Activated CD4-positive, alpha-beta memory T cell treated with anti-CD3 and anti-CD28 coated beads, Interleukin-2, amount 10 ng/mL, durations not matched to agents 7 days and 5 days (primary cell): ENCODE data around the gene PRRG3. TPM values are rescaled to one million over a fixed set of nuclear protein-coding genes. Genes with fewer than 3 reads are reported as not detected.

Source experiments
- CTCF ChIA-PET: fragments of 350-600 bp; sonication (Branson Sonifier 250); formaldehyde crosslinking; loops from one replicate; lab custom pipeline; 2021; ENCODE audit warnings: antibody characterized with exemption, inconsistent platforms; lab: Charles Lee
- POLR2A ChIA-PET: fragments of 350-600 bp; sonication (Branson Sonifier 250); formaldehyde crosslinking; loops from one replicate; lab custom pipeline; 2021; ENCODE audit warnings: antibody characterized with exemption; lab: Charles Lee
- DNase-seq: peaks from one replicate; pipeline ENCODE4 v3.0.0-alpha.2; 2020
- H3K27ac Mint-ChIP-seq: one replicate; pipeline ENCODE4 v1.8.0; 2021; ENCODE audit warnings: mild to moderate bottlenecking, mixed read lengths
- H3K27me3 Mint-ChIP-seq: one replicate; pipeline ENCODE4 v1.8.0; 2021; ENCODE audit warnings: mixed read lengths
- H3K36me3 Mint-ChIP-seq: one replicate; pipeline ENCODE4 v1.8.0; 2021; ENCODE audit warnings: low read depth, mixed read lengths
- H3K4me1 Mint-ChIP-seq: one replicate; pipeline ENCODE4 v1.8.0; 2021; ENCODE audit warnings: mixed read lengths
- H3K4me3 Mint-ChIP-seq: one replicate; pipeline ENCODE4 v1.8.0; 2021; ENCODE audit warnings: mild to moderate bottlenecking, mixed read lengths
- H3K9me3 Mint-ChIP-seq: one replicate; pipeline ENCODE4 v1.8.0; 2021; ENCODE audit warnings: mixed read lengths
- total RNA-seq, 2 experiments: library from RNA; stranded (reverse); gene quantifications; one replicate each; pipeline ENCODE4 v1.2.3, GENCODE V29; 2021

PRRG3 gene
- total RNA-seq, 2 experiments from 2014 or later = not detected

- no peaks in the 10 kb centered on the region for H3K9me3 Mint-ChIP-seq
- no peak for DNase-seq
- H3K27ac Mint-ChIP-seq = no peak overlapping the region
- no peaks in the 10 kb centered on the region for H3K36me3 Mint-ChIP-seq
- no peaks in the 10 kb centered on the region for H3K4me1 Mint-ChIP-seq
- ChIA-PET POLR2A (no interaction called here), CTCF (no interaction called here)
- H3K27me3 Mint-ChIP-seq = no peaks in the 10 kb centered on the region
- no peak overlapping the region for H3K4me3 Mint-ChIP-seq
These were observed 42.2 kb downstream of the PRRG3 start for GRCh38 chrX:151737494-151737893.

- DNase-seq = no peak
- no peaks in the 10 kb centered on the region for H3K4me1 Mint-ChIP-seq
- H3K4me3 Mint-ChIP-seq = no peak overlapping the region
- ChIA-PET CTCF (no interaction called here), POLR2A (no interaction called here)
- no peaks in the 10 kb centered on the region for H3K9me3 Mint-ChIP-seq
- H3K36me3 Mint-ChIP-seq = no peaks in the 10 kb centered on the region
- no peaks in the 10 kb centered on the region for H3K27me3 Mint-ChIP-seq
- no peak overlapping the region for H3K27ac Mint-ChIP-seq
These were observed 43.5 kb downstream of the PRRG3 start for GRCh38 chrX:151738751-151739150.

GRCh38 chrX:151741606-151742005 lies 46.3 kb downstream of the PRRG3 start:
- no peaks in the 10 kb centered on the region for H3K4me1 Mint-ChIP-seq
- POLR2A ChIA-PET = no interaction called here
- no peaks in the 10 kb centered on the region for H3K36me3 Mint-ChIP-seq

GRCh38 chrX:151742311-151742710 lies 47.1 kb downstream of the PRRG3 start:
- H3K36me3 Mint-ChIP-seq = no peaks in the 10 kb centered on the region
- no peak for DNase-seq
- ChIA-PET POLR2A (no interaction called here), CTCF (no interaction called here)
- H3K4me1 Mint-ChIP-seq = no peaks in the 10 kb centered on the region
- no peaks in the 10 kb centered on the region for H3K9me3 Mint-ChIP-seq
- no peak overlapping the region for H3K4me3 Mint-ChIP-seq
- no peaks in the 10 kb centered on the region for H3K27me3 Mint-ChIP-seq
- no peak overlapping the region for H3K27ac Mint-ChIP-seq

More at GRCh38 chrX:151741606-151742005, 46.3 kb downstream of the PRRG3 start:
- CTCF ChIA-PET = no interaction called here
- DNase-seq = no peak
- no peaks in the 10 kb centered on the region for H3K27me3 Mint-ChIP-seq
- H3K27ac Mint-ChIP-seq = no peak overlapping the region
- no peak overlapping the region for H3K4me3 Mint-ChIP-seq
- no peaks in the 10 kb centered on the region for H3K9me3 Mint-ChIP-seq

- no peak overlapping the region for H3K4me3 Mint-ChIP-seq
- no peaks in the 10 kb centered on the region for H3K4me1 Mint-ChIP-seq
- no peak overlapping the region for H3K27ac Mint-ChIP-seq
- no peak for DNase-seq
- CTCF ChIA-PET = no interaction called here
- POLR2A ChIA-PET = no interaction called here
- no peaks in the 10 kb centered on the region for H3K9me3 Mint-ChIP-seq
- no peaks in the 10 kb centered on the region for H3K27me3 Mint-ChIP-seq
- H3K36me3 Mint-ChIP-seq = no peaks in the 10 kb centered on the region
These were observed 48.6 kb downstream of the PRRG3 start for GRCh38 chrX:151743651-151744470.

- Mint-ChIP-seq H3K9me3 (no peaks in the 10 kb centered on the region), H3K27me3 (no peaks in the 10 kb centered on the region), H3K4me3 (no peak overlapping the region), H3K4me1 (no peaks in the 10 kb centered on the region), H3K36me3 (no peaks in the 10 kb centered on the region), H3K27ac (no peak overlapping the region)
- DNase-seq = no peak
- CTCF ChIA-PET = no interaction called here
- POLR2A ChIA-PET = no interaction called here
These were observed 50.4 kb downstream of the PRRG3 start for GRCh38 chrX:151745651-151746050.

GRCh38 chrX:151746502-151746901 lies 51.2 kb downstream of the PRRG3 start:
- Mint-ChIP-seq H3K9me3 (no peaks in the 10 kb centered on the region), H3K27ac (no peak overlapping the region), H3K4me1 (no peaks in the 10 kb centered on the region), H3K36me3 (no peaks in the 10 kb centered on the region), H3K4me3 (no peak overlapping the region), H3K27me3 (no peaks in the 10 kb centered on the region)
- POLR2A ChIA-PET = no interaction called here
- CTCF ChIA-PET = no interaction called here
- no peak for DNase-seq

GRCh38 chrX:151750511-151750910 lies 55.3 kb downstream of the PRRG3 start:
- H3K4me1 Mint-ChIP-seq = no peaks in the 10 kb centered on the region
- DNase-seq = no peak
- ChIA-PET POLR2A (no interaction called here), CTCF (interaction anchor here (0.7 kb wide), 1 partner anchor 695 kb away, joined by 3 read pairs; no protein-coding TSS in a partner anchor)
- H3K27ac Mint-ChIP-seq = no peak overlapping the region
- H3K9me3 Mint-ChIP-seq = no peaks in the 10 kb centered on the region
- H3K4me3 Mint-ChIP-seq = no peak overlapping the region
- H3K27me3 Mint-ChIP-seq = no peaks in the 10 kb centered on the region
- H3K36me3 Mint-ChIP-seq = no peaks in the 10 kb centered on the region

- H3K36me3 Mint-ChIP-seq = no peaks in the 10 kb centered on the region
- ChIA-PET POLR2A (no interaction called here), CTCF (interaction anchor here (1.1 to 1.6 kb wide), 2 partner anchors 17 to 880 kb away, joined by 3 to 5 read pairs; no protein-coding TSS in a partner anchor)
- no peaks in the 10 kb centered on the region for H3K27me3 Mint-ChIP-seq
- no peak overlapping the region for H3K27ac Mint-ChIP-seq
- no peak overlapping the region for H3K4me3 Mint-ChIP-seq
- no peak for DNase-seq
- no peaks in the 10 kb centered on the region for H3K9me3 Mint-ChIP-seq
- H3K4me1 Mint-ChIP-seq = no peaks in the 10 kb centered on the region
These were observed 57.6 kb downstream of the PRRG3 start for GRCh38 chrX:151752847-151753246.

- Mint-ChIP-seq H3K4me1 (no peaks in the 10 kb centered on the region), H3K4me3 (no peak overlapping the region), H3K27me3 (no peaks in the 10 kb centered on the region), H3K36me3 (no peaks in the 10 kb centered on the region), H3K9me3 (no peaks in the 10 kb centered on the region), H3K27ac (no peak overlapping the region)
- ChIA-PET CTCF (interaction anchor here (1.1 to 1.6 kb wide), 2 partner anchors 18 to 879 kb away, joined by 3 to 5 read pairs; no protein-coding TSS in a partner anchor), POLR2A (no interaction called here)
- peak; percentile 16 for DNase-seq
These were observed 58.2 kb downstream of the PRRG3 start for GRCh38 chrX:151753313-151754046.

- Mint-ChIP-seq H3K4me1 (no peaks in the 10 kb centered on the region), H3K9me3 (no peaks in the 10 kb centered on the region), H3K36me3 (no peaks in the 10 kb centered on the region), H3K4me3 (no peak overlapping the region), H3K27me3 (no peaks in the 10 kb centered on the region), H3K27ac (no peak overlapping the region)
- CTCF ChIA-PET = interaction anchor here (1.1 to 1.6 kb wide), 2 partner anchors 18 to 879 kb away, joined by 3 to 5 read pairs; no protein-coding TSS in a partner anchor
- no peak for DNase-seq
- POLR2A ChIA-PET = no interaction called here
These were observed 58.8 kb downstream of the PRRG3 start for GRCh38 chrX:151754047-151754429.

GRCh38 chrX:151754641-151755215 lies 59.5 kb downstream of the PRRG3 start:
- DNase-seq = no peak
- Mint-ChIP-seq H3K27ac (no peak overlapping the region), H3K27me3 (no peaks in the 10 kb centered on the region), H3K36me3 (no peaks in the 10 kb centered on the region), H3K4me3 (no peak overlapping the region), H3K4me1 (no peaks in the 10 kb centered on the region), H3K9me3 (no peaks in the 10 kb centered on the region)
- CTCF ChIA-PET = no interaction called here
- POLR2A ChIA-PET = no interaction called here
